Loucy (cell line): Measurements from ENCODE around the gene METTL4.
A peak's percentile ranks its signal among the peaks of the same experiment; 100 is the strongest.

Experiments
- H2AFZ ChIP-seq: fragments of 200-600 bp; sonication (generic); 2 replicates; pipeline ENCODE4 v1.6.0; 2016; ENCODE audit warnings: antibody characterized with exemption, mild to moderate bottlenecking, low read length, moderate library complexity
- H3F3A ChIP-seq: fragments of 200-600 bp; 2 replicates; pipeline ENCODE4 v1.6.0; 2016; ENCODE audit warnings: antibody characterized with exemption, low read depth, mild to moderate bottlenecking
- H3K27me3 ChIP-seq: fragments of 200-600 bp; sonication (generic); 2 replicates; pipeline ENCODE4 v1.6.1; 2014; ENCODE audit warnings: low read length, mild to moderate bottlenecking; ENCODE audit not compliant: insufficient read depth, poor library complexity, severe bottlenecking
- H3K36me3 ChIP-seq: fragments of 200-600 bp; sonication (generic); 2 replicates; pipeline ENCODE4 v1.6.1; 2016; ENCODE audit warnings: low read length; ENCODE audit not compliant: insufficient read depth
- H3K4me1 ChIP-seq: fragments of 200-600 bp; sonication (generic); 2 replicates; pipeline ENCODE4 v1.5.1; 2014; ENCODE audit warnings: low read length, mild to moderate bottlenecking; ENCODE audit not compliant: insufficient read depth, poor library complexity, severe bottlenecking
- H3K4me2 ChIP-seq: fragments of 200-600 bp; sonication (generic); 2 replicates; pipeline ENCODE4 v1.6.0; 2014; ENCODE audit warnings: antibody characterized with exemption, low read length, low read depth, mild to moderate bottlenecking; ENCODE audit not compliant: poor library complexity, severe bottlenecking
- H3K4me3 ChIP-seq: fragments of 200-600 bp; sonication (generic); 2 replicates; pipeline ENCODE4 v1.5.1; 2014; ENCODE audit warnings: low read length, mild to moderate bottlenecking, mixed read lengths; ENCODE audit not compliant: poor library complexity, severe bottlenecking
- H3K79me2 ChIP-seq: fragments of 200-600 bp; sonication (generic); 2 replicates; pipeline ENCODE4 v1.6.1; 2014; ENCODE audit warnings: low read length; ENCODE audit not compliant: insufficient read depth
- H3K9ac ChIP-seq: fragments of 200-600 bp; sonication (generic); 2 replicates; pipeline ENCODE4 v1.6.0; 2014; ENCODE audit warnings: mild to moderate bottlenecking, low read depth, low read length, moderate library complexity; ENCODE audit not compliant: poor library complexity, severe bottlenecking
- H3K9me2 ChIP-seq: fragments of 200-600 bp; sonication (generic); replicated peaks from 2 replicates; pipeline ENCODE4 v1.6.1; 2016; ENCODE audit warnings: low read depth, low read length, mixed read lengths
- H3K9me3 ChIP-seq: fragments of 200-600 bp; sonication (generic); 2 replicates; pipeline ENCODE4 v1.6.1; 2014; ENCODE audit warnings: mild to moderate bottlenecking, antibody characterized with exemption, low read length, low read depth; ENCODE audit not compliant: insufficient read depth
- H4K20me1 ChIP-seq: fragments of 200-600 bp; sonication (generic); 2 replicates; pipeline ENCODE4 v1.6.0; 2014; ENCODE audit warnings: antibody characterized with exemption, low read length, mild to moderate bottlenecking; ENCODE audit not compliant: insufficient read depth, poor library complexity, severe bottlenecking
- CTCF ChIP-seq: fragments of 200-600 bp; sonication (generic); conservative IDR thresholded peaks from 2 replicates; pipeline ENCODE4 v1.5.1; 2014; ENCODE audit warnings: mild to moderate bottlenecking, antibody characterized with exemption, low read length
- EZH2phosphoT487 ChIP-seq: fragments of 200-600 bp; IDR thresholded peaks from 2 replicates; pipeline ENCODE4 v1.6.1; 2018; ENCODE audit warnings: antibody characterized with exemption, mild to moderate bottlenecking, moderate library complexity, borderline replicate concordance

The METTL4 gene

DNA sequence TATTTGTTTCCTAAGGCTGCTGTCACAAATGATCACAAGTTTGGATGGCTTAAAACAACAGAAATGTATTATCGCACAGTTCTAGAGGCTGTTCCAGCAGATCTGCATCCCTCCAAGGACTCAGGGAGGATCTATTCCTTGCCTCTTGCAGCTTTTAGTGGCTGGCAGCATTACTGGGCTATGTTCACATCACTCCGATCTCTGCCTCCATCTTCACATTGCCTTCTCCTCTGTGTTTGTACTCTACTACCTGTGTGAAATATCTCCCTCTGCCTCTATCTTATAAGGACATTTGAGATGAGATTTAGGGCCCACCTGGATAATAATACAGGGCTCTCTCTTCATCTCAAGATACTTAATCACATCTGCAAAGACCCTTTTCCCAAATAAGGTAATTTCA, 19.0 kb upstream of the METTL4 start:
- Histone ChIP-seq H3K79me2 (no peaks in the 10 kb centered on the region; the same call in 1 of the 2 replicates), H3K36me3 (peaks cover 74% of the 10 kb centered on the region), H3F3A (no peaks in the 10 kb centered on the region; the same call in 1 of the 2 replicates), H3K9ac (no peak overlapping the region), H4K20me1 (no peaks in the 10 kb centered on the region), H3K4me2 (no peak overlapping the region), H3K27me3 (no peaks in the 10 kb centered on the region), H2AFZ (no peak overlapping the region), H3K4me3 (no peak overlapping the region), H3K9me3 (no peaks in the 10 kb centered on the region), H3K4me1 (peaks cover 30% of the 10 kb centered on the region), H3K9me2 (no peaks in the 10 kb centered on the region)
- TF ChIP-seq EZH2phosphoT487 (no peak), CTCF (no peak)

DNA sequence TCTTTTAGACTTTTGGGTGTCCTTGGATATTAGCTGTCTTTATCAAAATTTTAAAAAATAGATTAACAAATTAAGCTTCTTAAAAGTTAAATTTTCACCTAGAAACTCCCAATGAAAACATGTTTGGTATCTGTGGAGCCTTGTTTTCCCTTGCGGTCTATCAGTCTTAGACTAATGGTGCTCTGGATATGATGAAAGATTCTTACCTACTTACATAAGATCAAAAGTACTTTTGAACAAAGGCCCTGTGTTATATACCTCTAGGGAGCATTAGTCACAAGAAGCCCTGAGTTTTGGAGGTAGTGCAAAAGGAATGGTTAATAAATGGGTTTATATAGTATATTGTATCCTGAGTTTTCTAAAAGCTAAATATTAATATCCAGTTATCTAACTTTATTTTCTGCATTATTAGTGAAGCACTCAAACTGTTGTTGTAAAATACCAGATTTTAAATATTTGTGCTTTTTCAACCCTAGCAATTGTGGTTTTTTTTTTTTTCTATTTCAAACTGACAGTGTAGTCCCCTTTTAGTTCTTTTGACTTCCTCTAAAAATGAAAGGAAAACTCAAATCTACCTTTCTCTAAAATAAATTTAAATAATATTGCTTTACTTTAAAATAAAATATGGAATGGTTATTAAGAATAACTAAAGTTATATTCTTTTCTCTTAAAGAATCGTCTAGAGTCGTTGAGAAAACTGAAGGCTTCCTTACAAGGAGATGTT, 18.2 kb upstream of the METTL4 start:
- H3K4me2 ChIP-seq: peak overlapping the region; percentile 17
- no peak overlapping the region for H2AFZ ChIP-seq

GRCh38 chr18:2588666-2589344, 17.5 kb upstream of the METTL4 start:
- Histone ChIP-seq H3K9ac (peak overlapping the region; percentile 2), H3F3A (no peaks in the 10 kb centered on the region; the same call in 1 of the 2 replicates), H3K36me3 (peaks cover 71% of the 10 kb centered on the region), H3K4me1 (peaks cover 30% of the 10 kb centered on the region), H3K9me2 (no peaks in the 10 kb centered on the region), H2AFZ (no peak overlapping the region), H3K4me3 (no peak overlapping the region), H3K27me3 (no peaks in the 10 kb centered on the region), H4K20me1 (peaks cover 4% of the 10 kb centered on the region), H3K9me3 (no peaks in the 10 kb centered on the region), H3K4me2 (peak overlapping the region; percentile 17), H3K79me2 (peaks cover 1% of the 10 kb centered on the region; the same call in 1 of the 2 replicates)
- no peak for TF ChIP-seq CTCF
- TF ChIP-seq EZH2phosphoT487: no peak

More for the DNA sequence above, 18.2 kb upstream of the METTL4 start:
- H3F3A ChIP-seq: no peaks in the 10 kb centered on the region; the same call in 1 of the 2 replicates
- H3K27me3 ChIP-seq: no peaks in the 10 kb centered on the region
- no peaks in the 10 kb centered on the region for H3K9me3 ChIP-seq
- H3K9me2 ChIP-seq: no peaks in the 10 kb centered on the region
- peak overlapping the region; percentile 2 for H3K9ac ChIP-seq
- H3K4me1 ChIP-seq: peaks cover 30% of the 10 kb centered on the region
- H3K36me3 ChIP-seq: peaks cover 75% of the 10 kb centered on the region
- H3K4me3 ChIP-seq: no peak overlapping the region
- TF ChIP-seq EZH2phosphoT487: no peak
- no peaks in the 10 kb centered on the region; the same call in 1 of the 2 replicates for H3K79me2 ChIP-seq
- peaks cover 4% of the 10 kb centered on the region for H4K20me1 ChIP-seq
